ENCODE measurements around the gene SCAI.
"Not testable (repeated sequence)": the region's sequence is repeated elsewhere in the genome, so short reads cannot be mapped to it uniquely, and the experiment has no call there.

Gene SCAI

DNA sequence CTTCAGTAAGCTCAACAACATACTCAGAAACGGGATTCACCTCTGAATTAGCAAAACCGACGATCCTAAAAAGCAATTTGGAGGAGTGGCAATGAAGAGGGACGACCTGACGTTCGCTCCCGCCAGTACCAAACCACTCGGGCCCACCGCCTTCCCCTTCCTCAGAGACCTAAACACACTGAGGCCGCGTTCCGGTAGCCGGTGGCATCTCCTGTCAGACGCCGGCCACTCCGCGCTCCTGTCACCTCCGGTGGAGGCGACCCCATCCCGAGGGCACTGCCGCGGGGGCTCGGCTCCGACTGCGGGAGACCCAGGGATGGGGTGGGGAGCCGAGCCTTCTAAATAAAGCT, 45.7 kb upstream of the SCAI start:
- Histone ChIP-seq H3K4me1 (ENCODE audit: control insufficient read depth, low read length) (peaks cover 20% of the 10 kb centered on the region), H3K27me3 (ENCODE audit: control insufficient read depth, low read length) (no peaks in the 10 kb centered on the region), H3F3A (ENCODE audit: control insufficient read depth, insufficient read depth) (no peaks in the 10 kb centered on the region), H3K4me3 (ENCODE audit: low read length) (peak overlapping the region; percentile 88), H3K27ac (ENCODE audit: low read depth, low read length) (peak overlapping the region; percentile 57), H3K9me2 (replicated peaks; ENCODE audit: control insufficient read depth, low read length) (no peaks in the 10 kb centered on the region), H3K4me2 (ENCODE audit: low read length) (peak overlapping the region; percentile 84), H4K20me1 (ENCODE audit: control insufficient read depth, insufficient read depth, low read depth, low read length) (peaks cover 3% of the 10 kb centered on the region; the same call in 1 of the 2 replicates), H3K9me3 (ENCODE audit: control insufficient read depth, insufficient read depth, low read length) (no peaks in the 10 kb centered on the region), H3K36me3 (ENCODE audit: control insufficient read depth, low read length) (peaks cover 12% of the 10 kb centered on the region), H3K79me2 (ENCODE audit: control insufficient read depth, low read length) (peaks cover 69% of the 10 kb centered on the region)
- TF ChIP-seq, protein P1, sequence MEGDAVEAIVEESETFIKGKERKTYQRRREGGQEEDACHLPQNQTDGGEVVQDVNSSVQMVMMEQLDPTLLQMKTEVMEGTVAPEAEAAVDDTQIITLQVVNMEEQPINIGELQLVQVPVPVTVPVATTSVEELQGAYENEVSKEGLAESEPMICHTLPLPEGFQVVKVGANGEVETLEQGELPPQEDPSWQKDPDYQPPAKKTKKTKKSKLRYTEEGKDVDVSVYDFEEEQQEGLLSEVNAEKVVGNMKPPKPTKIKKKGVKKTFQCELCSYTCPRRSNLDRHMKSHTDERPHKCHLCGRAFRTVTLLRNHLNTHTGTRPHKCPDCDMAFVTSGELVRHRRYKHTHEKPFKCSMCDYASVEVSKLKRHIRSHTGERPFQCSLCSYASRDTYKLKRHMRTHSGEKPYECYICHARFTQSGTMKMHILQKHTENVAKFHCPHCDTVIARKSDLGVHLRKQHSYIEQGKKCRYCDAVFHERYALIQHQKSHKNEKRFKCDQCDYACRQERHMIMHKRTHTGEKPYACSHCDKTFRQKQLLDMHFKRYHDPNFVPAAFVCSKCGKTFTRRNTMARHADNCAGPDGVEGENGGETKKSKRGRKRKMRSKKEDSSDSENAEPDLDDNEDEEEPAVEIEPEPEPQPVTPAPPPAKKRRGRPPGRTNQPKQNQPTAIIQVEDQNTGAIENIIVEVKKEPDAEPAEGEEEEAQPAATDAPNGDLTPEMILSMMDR (IDR thresholded peaks at IDR 0.05; ENCODE audit: low read depth, low read length, poor library complexity, severe bottlenecking), result no peak
- no peak for TF ChIP-seq EZH2phosphoT487 (IDR thresholded peaks at IDR 0.05; ENCODE audit: borderline replicate concordance, low read length)

GRCh38 chr9:125183561-125183960, 40.2 kb upstream of the SCAI start:
- Histone ChIP-seq H3K9me3 (ENCODE audit: control insufficient read depth, insufficient read depth, low read length) (no peaks in the 10 kb centered on the region), H3K4me2 (ENCODE audit: low read length) (no peak overlapping the region), H4K20me1 (ENCODE audit: control insufficient read depth, insufficient read depth, low read depth, low read length) (peaks cover 11% of the 10 kb centered on the region)

GRCh38 chr9:125183054-125183453, 39.7 kb upstream of the SCAI start:
- Histone ChIP-seq H3K27ac (ENCODE audit: low read depth, low read length) (no peak overlapping the region), H3K4me3 (ENCODE audit: low read length) (no peak overlapping the region), H3K9me3 (ENCODE audit: control insufficient read depth, insufficient read depth, low read length) (no peaks in the 10 kb centered on the region), H3K79me2 (ENCODE audit: control insufficient read depth, low read length) (peaks cover 100% of the 10 kb centered on the region), H3K36me3 (ENCODE audit: control insufficient read depth, low read length) (peaks cover 13% of the 10 kb centered on the region), H3K27me3 (ENCODE audit: control insufficient read depth, low read length) (no peaks in the 10 kb centered on the region), H3K9me2 (replicated peaks; ENCODE audit: control insufficient read depth, low read length) (no peaks in the 10 kb centered on the region), H4K20me1 (ENCODE audit: control insufficient read depth, insufficient read depth, low read depth, low read length) (peaks cover 8% of the 10 kb centered on the region), H3K4me2 (ENCODE audit: low read length) (no peak overlapping the region), H3F3A (ENCODE audit: control insufficient read depth, insufficient read depth) (no peaks in the 10 kb centered on the region), H3K4me1 (ENCODE audit: control insufficient read depth, low read length) (peaks cover 13% of the 10 kb centered on the region)
- no peak for TF ChIP-seq EZH2phosphoT487 (IDR thresholded peaks at IDR 0.05; ENCODE audit: borderline replicate concordance, low read length)
- TF ChIP-seq, protein P1 (IDR thresholded peaks at IDR 0.05; ENCODE audit: low read depth, low read length, poor library complexity, severe bottlenecking), result no peak

More at GRCh38 chr9:125183561-125183960, 40.2 kb upstream of the SCAI start:
- H3K79me2 ChIP-seq (ENCODE audit: control insufficient read depth, low read length), result peaks cover 100% of the 10 kb centered on the region
- H3K9me2 ChIP-seq (replicated peaks; ENCODE audit: control insufficient read depth, low read length), result no peaks in the 10 kb centered on the region
- no peaks in the 10 kb centered on the region for H3K27me3 ChIP-seq (ENCODE audit: control insufficient read depth, low read length)
- H3K36me3 ChIP-seq (ENCODE audit: control insufficient read depth, low read length), result peaks cover 13% of the 10 kb centered on the region
- no peak for TF ChIP-seq EZH2phosphoT487 (IDR thresholded peaks at IDR 0.05; ENCODE audit: borderline replicate concordance, low read length)
- no peaks in the 10 kb centered on the region for H3F3A ChIP-seq (ENCODE audit: control insufficient read depth, insufficient read depth)
- no peak overlapping the region for H3K4me3 ChIP-seq (ENCODE audit: low read length)
- no peak overlapping the region for H3K27ac ChIP-seq (ENCODE audit: low read depth, low read length)
- peaks cover 17% of the 10 kb centered on the region for H3K4me1 ChIP-seq (ENCODE audit: control insufficient read depth, low read length)

DNA sequence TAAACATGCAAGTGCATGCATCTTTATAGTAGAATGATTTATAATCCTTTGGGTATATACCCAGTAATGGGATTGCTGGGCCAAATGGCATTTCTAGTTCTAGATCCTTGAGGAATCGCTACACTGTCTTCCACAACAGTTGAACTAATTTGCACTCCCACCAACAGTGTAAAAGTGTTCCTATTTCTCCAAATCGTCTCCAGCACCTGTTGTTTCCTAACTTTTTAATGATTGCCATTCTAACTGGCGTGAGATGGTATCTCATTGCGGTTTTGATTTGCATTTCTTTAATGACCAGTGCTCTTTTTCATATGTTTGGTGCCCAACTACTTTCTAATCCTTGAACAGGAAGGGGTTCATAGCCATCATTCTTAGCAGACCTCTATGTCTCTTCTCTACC, 38.4 kb upstream of the SCAI start:
- not testable (repeated sequence) for H3K27ac ChIP-seq (ENCODE audit: low read depth, low read length); H3K9me2 ChIP-seq (replicated peaks; ENCODE audit: control insufficient read depth, low read length); H3K27me3 ChIP-seq (ENCODE audit: control insufficient read depth, low read length); H3K4me3 ChIP-seq (ENCODE audit: low read length); H4K20me1 ChIP-seq (ENCODE audit: control insufficient read depth, insufficient read depth, low read depth, low read length); H3K9me3 ChIP-seq (ENCODE audit: control insufficient read depth, insufficient read depth, low read length); H3K36me3 ChIP-seq (ENCODE audit: control insufficient read depth, low read length); H3F3A ChIP-seq (ENCODE audit: control insufficient read depth, insufficient read depth); H3K4me1 ChIP-seq (ENCODE audit: control insufficient read depth, low read length); H3K4me2 ChIP-seq (ENCODE audit: low read length)
- peaks cover 100% of the 10 kb centered on the region for H3K79me2 ChIP-seq (ENCODE audit: control insufficient read depth, low read length)
